ENCODE measurements around the gene CHN2. TPM values are rescaled to one million over a fixed set of nuclear protein-coding genes. Genes with fewer than 3 reads are reported as not detected.
A peak's percentile ranks its signal among the peaks of the same experiment; 100 is the strongest.
"Not testable (repeated sequence)": the region's sequence is repeated elsewhere in the genome, so short reads cannot be mapped to it uniquely, and the experiment has no call there.

CHN2 gene
- total RNA-seq, 1 donor from 2014 or later: 0.50 TPM

- no peak for DNase-seq (ENCODE audit: low spot score)
- peaks cover 2% of the 10 kb centered on the region for H3K27me3 Mint-ChIP-seq (ENCODE audit: low read depth)
- H3K9me3 Mint-ChIP-seq (ENCODE audit: low read depth): peaks cover 25% of the 10 kb centered on the region
- TF ChIP-seq, protein P1, sequence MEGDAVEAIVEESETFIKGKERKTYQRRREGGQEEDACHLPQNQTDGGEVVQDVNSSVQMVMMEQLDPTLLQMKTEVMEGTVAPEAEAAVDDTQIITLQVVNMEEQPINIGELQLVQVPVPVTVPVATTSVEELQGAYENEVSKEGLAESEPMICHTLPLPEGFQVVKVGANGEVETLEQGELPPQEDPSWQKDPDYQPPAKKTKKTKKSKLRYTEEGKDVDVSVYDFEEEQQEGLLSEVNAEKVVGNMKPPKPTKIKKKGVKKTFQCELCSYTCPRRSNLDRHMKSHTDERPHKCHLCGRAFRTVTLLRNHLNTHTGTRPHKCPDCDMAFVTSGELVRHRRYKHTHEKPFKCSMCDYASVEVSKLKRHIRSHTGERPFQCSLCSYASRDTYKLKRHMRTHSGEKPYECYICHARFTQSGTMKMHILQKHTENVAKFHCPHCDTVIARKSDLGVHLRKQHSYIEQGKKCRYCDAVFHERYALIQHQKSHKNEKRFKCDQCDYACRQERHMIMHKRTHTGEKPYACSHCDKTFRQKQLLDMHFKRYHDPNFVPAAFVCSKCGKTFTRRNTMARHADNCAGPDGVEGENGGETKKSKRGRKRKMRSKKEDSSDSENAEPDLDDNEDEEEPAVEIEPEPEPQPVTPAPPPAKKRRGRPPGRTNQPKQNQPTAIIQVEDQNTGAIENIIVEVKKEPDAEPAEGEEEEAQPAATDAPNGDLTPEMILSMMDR (IDR thresholded peaks at IDR 0.05): no peak
- peaks cover 14% of the 10 kb centered on the region for H3K4me1 Mint-ChIP-seq (ENCODE audit: low read depth)
- no peak overlapping the region for H3K27ac Mint-ChIP-seq (ENCODE audit: unreplicated experiment)
- H3K4me3 Mint-ChIP-seq (ENCODE audit: unreplicated experiment): no peak overlapping the region
- peaks cover 7% of the 10 kb centered on the region for H3K36me3 Mint-ChIP-seq (ENCODE audit: low read depth)
Observed at GRCh38 chr7:29518616-29519015, 324.0 kb downstream of the CHN2 start.

GRCh38 chr7:29523728-29524127 lies 329.2 kb downstream of the CHN2 start:
- no peak overlapping the region for H3K4me3 Mint-ChIP-seq (ENCODE audit: unreplicated experiment)
- TF ChIP-seq, protein P1 (IDR thresholded peaks at IDR 0.05): no peak
- H3K4me1 Mint-ChIP-seq (ENCODE audit: low read depth): peaks cover 7% of the 10 kb centered on the region
- peaks cover 2% of the 10 kb centered on the region for H3K27me3 Mint-ChIP-seq (ENCODE audit: low read depth)
- no peak overlapping the region for H3K27ac Mint-ChIP-seq (ENCODE audit: unreplicated experiment)
- H3K36me3 Mint-ChIP-seq (ENCODE audit: low read depth): peaks cover 7% of the 10 kb centered on the region
- peaks cover 30% of the 10 kb centered on the region for H3K9me3 Mint-ChIP-seq (ENCODE audit: low read depth)
- no peak for DNase-seq (ENCODE audit: low spot score)

GRCh38 chr7:29527505-29528108 lies 333.0 kb downstream of the CHN2 start:
- Mint-ChIP-seq H3K36me3 (ENCODE audit: low read depth) (peaks cover 5% of the 10 kb centered on the region), H3K4me3 (ENCODE audit: unreplicated experiment) (no peak overlapping the region), H3K27me3 (ENCODE audit: low read depth) (peaks cover 2% of the 10 kb centered on the region), H3K9me3 (ENCODE audit: low read depth) (peaks cover 19% of the 10 kb centered on the region), H3K4me1 (ENCODE audit: low read depth) (peaks cover 3% of the 10 kb centered on the region), H3K27ac (ENCODE audit: unreplicated experiment) (peak overlapping the region; percentile 28)
- TF ChIP-seq, protein P1 (IDR thresholded peaks at IDR 0.05): no peak
- DNase-seq (ENCODE audit: low spot score): no peak

- H3K9me3 Mint-ChIP-seq (ENCODE audit: low read depth): peaks cover 12% of the 10 kb centered on the region
- H3K36me3 Mint-ChIP-seq (ENCODE audit: low read depth); DNase-seq (ENCODE audit: low spot score); H3K4me3 Mint-ChIP-seq (ENCODE audit: unreplicated experiment); H3K4me1 Mint-ChIP-seq (ENCODE audit: low read depth); H3K27ac Mint-ChIP-seq (ENCODE audit: unreplicated experiment); H3K27me3 Mint-ChIP-seq (ENCODE audit: low read depth): not testable (repeated sequence)
Observed at GRCh38 chr7:29528526-29528925, 334.0 kb downstream of the CHN2 start.

Other genes with a start within 250 kb of the CHN2 start
- gene TRIL, start 236.4 kb upstream of the CHN2 start, total RNA-seq: 0.92 to 1.7 TPM (median 0.92 TPM) in 3 replicates
- gene CPVL, start 48.2 kb upstream of the CHN2 start, total RNA-seq: 4.9 to 5.9 TPM (median 5.0 TPM) in 3 replicates